GM10847 (cell line): ENCODE measurements around the gene EPHA6.

Source experiments
- POLR2A ChIP-seq: IDR thresholded peaks from 2 replicates; pipeline ENCODE4 v1.6.1; 2011; ENCODE audit not compliant: insufficient read length; ENCODE audit errors: extremely low read depth

EPHA6 gene

DNA sequence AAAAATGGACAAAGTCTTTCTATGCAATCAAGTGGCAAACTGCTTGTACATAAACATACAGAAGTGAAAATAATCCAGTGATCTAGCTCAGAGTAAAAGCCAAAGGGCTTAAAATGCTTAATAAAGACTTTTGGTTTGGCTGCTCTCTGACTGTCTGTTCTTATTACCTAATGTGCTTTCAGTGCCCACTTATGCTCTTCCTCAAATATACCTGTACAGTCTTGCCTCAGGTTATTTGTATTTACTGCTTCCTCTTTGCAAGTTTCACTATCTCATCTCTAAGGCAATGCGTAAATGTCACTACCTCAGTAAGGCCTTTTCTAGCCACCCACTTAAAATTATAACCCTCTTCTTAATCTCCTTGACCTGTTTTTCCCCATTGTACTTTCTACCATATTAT, 171.8 kb downstream of the EPHA6 start:
- no peak for TF ChIP-seq POLR2A

DNA sequence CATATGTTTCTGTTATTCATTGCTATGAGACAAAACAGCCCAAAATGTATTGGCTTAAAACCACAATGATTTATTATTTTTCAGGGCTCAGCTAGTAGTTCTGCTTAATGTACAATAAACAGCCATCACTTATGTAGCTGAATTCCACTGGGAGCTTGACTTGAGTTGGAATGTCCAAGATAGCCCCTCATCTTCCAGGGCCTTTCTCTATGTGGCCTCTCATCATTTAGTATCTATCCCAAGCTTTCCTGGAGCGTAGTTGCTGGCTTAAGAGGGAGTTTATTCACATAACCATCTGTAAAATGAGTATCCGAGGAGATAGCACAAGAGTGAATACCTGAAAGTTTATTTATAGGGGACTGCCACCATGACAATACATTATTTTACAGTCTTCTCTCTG, 176.8 kb downstream of the EPHA6 start:
- no peak for TF ChIP-seq POLR2A

DNA sequence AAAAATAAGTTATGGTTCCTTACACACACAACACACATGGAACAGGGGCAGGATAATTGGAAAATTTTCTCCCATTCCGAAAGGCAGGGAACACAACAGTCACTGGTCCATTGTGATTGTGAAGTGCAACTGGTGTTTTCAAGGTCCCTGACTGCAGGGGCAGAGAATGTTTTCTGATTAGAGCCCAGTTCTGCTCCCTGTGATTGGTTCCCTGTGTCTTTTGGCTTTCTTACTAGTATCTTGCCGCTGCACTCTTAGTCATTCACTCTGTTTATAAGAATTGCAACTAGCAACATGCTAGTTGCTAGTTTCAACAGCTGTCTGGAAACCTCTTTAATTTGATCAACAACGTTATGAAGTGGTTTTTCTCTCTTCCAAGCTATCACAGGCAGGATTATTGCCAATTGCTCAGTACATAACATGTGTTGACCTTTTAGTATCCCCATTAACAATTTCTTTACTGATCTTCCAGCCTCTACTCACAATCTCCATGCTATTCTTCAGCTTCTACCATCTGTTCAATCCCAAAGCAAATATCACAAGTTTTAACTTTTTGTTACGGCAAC, 177.5 kb downstream of the EPHA6 start:
- no peak for TF ChIP-seq POLR2A

DNA sequence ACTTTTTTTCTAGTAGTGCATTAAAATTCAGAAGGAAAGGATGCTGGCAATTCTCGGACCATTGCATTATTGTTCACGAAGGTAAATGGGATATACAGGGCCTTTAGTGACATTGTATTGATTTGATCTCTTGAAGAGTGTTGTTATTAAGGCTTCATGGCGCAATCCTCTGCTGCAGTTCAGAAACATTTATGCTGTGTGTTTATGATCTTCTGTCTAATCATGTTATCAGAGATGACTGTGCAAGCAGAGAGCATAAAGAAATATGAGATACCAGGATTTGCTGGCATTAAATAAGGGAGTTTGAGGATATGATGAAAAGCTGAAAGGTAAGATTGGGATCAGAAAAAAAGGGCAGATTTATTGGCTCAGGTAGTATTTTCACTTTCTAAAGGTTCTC, 180.6 kb downstream of the EPHA6 start:
- no peak for TF ChIP-seq POLR2A

DNA sequence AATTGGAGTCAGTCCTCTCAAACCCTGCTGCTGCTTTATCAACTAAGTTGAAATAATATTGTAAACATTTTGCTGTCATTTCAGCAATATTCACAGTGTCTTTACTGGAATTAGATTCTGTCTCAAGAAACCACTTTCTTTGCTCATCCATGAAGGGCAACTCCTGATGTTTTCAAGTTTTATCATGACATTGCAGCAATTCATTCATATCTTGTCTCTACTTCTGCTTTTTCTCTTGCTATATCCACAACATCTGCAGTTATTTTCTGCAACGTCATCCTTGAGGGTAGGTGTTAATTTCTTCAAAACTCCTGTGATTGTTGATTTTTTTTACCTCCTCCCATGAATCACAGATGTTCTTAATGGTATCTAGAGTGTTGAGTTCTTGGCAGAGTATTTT, 181.6 kb downstream of the EPHA6 start:
- TF ChIP-seq POLR2A: no peak

DNA sequence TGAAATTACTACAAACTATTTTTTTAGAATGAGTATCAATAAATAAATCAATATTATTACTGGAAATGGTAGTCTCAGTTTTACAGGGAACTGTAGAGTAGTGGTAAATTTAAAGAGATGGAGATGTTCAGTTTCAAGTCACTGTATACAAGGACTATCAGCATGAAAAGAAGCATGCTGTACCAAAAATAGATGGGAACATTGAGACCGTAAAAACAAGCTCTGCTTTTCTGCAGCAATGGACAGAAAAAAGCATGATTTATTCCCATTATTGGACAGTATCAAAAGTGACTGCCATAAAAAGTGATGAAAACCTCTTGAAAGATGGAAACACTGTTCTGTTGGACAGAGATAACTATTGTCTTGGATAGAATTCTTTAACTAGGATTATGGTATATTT, 187.2 kb downstream of the EPHA6 start:
- no peak for TF ChIP-seq POLR2A

DNA sequence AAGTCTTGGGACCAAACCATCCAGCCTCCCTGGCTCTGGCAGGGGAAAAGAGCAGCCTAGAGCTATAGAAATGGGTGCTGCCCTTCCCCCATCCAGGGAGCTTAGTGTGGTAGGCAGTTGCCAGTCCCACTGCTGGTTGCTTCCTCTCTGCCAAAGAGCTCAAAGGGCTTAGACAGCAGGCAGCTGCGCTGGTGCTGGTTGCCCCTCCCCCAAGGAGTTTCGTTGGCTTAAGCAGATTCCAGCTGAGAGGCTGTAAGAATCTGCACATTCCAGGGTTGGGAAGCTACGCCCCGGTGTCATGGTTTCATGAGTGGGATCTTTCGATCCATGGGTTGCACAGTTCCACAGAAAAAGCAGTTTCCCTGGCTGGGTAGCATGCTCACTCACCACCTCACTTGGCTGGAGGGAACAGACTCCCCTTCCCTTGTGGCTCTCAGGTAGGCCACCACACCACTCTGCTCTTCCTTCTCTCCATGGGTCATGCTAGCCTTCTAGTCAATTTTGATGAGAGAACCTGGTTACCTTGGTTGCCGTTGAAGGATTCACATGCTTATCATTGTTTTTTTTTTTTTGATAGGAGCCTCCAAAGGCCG, 195.1 kb downstream of the EPHA6 start:
- no peak for TF ChIP-seq POLR2A

DNA sequence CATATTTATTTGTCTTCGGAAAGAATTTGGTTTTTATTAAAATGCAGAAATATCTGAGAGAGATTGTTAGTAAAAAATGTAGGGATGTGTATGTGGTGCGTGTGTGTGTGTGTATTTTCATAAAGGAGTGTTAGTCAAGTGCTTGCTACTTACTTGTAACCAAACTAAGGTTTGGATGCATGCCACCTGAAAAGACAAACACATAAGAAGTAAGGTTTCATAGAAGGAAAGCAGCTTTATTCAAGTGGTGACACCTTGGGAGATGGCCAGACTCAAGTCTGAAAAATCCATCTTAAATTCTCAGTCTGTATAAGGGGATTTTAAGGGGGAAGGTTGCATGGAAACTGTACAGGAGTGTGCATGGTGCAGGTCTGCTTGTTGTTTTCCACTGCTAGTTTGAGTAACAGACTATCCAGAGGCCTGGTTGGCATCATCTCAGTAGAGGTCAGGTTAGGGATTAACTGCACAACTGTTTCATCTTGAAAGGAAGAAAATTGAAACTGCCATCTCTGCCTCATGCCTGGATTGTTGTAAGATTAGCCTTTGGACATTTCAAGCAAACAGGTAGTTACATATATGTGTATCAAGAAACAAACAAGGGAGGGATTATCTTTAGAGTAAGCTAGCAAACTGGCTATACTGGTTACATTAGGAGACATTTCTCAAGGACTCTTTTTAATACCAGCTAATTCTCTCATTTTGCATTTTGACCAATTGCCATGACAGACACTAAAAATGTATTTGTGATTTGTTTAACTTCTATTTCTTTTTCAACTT, 196.7 kb downstream of the EPHA6 start:
- TF ChIP-seq POLR2A: no peak

DNA sequence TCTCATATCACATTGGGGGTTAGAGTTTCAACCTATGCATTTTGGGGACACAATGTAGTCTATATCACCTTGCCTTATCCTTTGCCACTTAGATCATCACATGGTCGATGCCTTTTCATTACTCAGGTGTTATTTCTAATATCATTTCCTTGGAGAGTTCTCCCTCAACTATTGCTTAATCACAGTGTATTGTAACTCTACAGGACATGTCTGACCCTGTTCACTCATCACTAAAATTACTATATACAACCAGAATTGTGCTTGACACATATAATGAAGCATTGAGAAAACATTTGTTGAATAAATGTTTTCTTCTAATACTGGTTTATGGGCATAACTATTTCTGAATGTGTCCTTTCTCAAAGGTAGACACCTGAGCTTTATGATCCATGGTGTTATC, 207.4 kb downstream of the EPHA6 start:
- TF ChIP-seq POLR2A: no peak

DNA sequence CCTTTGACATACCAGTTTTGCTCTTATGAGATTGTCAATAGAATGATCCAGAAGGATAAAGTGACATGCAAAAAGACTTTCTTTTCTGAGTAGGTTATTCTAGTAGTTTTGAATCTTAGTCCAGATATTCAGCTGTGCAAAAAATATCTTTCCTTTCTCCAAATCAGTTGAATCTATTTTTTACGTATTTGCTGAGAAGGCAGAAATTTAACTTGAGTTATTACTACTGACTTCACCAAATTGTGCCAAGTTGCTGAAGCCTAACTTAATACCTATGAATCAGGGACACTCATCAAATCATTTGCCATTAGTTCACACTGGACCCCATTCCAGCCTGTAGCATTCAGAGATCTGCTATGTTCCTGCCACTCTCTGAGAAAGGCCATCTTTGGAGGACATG, 215.6 kb downstream of the EPHA6 start:
- TF ChIP-seq POLR2A: no peak

DNA sequence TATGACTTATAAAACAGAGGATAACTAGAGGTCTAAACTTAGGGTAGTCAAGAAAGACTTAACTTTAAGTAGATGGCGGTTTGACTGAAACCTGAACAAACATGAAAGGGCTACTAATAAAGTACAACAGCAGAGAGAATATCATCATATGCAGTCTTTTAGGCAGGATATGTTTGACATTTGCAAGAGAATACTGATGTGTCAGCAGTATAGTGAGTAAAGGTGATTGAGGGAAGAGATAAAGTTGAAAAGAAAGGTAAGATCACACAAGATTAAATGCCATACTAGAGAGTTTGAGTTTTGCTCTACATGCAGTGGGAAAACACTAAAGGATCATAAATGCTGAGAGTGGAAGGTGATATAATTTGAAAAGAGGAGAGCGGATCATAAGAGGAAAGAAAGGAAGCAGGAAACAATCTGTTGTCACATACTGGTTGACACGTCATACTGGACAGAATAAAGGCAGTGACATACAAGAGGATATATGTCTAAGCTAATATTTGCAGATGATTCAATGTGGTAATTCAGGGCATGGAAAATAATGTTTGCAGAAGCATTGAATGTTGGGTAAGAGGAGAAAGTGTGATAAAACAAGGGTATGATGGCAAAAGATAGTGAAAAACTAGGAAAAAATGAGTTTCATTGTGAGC, 223.0 kb downstream of the EPHA6 start:
- no peak for TF ChIP-seq POLR2A

DNA sequence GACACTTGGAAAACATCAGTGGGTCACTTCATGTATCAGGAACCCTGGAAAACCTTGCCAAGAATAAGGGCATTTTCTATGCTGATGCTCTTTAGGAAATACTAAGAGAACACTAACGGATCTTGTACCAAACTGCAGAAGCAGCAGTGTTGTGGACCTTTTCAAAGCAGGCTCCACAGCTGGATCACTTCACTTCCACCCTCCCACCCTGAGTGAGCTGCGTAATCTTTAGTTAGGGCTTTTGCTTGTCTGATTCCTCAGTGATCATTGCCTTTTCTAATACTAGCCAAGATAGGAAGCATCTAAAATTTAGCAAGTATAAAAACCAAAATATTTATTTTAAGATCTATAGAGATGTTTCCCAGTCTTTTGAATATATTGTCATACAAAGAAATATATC, 229.0 kb downstream of the EPHA6 start:
- TF ChIP-seq POLR2A: no peak

DNA sequence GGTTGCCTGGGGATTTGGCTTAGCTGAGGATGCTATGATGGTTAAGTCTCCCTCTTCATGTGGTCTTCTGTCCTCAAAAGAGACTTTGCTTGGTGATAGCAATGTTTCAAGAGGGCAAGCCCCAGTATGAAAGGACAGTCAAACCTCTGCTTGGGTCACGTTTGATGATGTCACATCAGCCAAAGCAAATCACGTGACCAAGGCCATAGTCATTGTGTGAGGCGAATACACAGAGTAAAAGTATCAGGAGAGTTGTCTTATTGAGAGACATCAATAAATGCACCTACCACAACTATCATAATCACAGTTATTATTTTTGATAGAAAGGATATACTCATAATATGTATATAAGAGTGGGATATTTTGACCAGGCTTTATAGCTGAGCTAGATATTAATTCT, 243.0 kb downstream of the EPHA6 start:
- no peak for TF ChIP-seq POLR2A

DNA sequence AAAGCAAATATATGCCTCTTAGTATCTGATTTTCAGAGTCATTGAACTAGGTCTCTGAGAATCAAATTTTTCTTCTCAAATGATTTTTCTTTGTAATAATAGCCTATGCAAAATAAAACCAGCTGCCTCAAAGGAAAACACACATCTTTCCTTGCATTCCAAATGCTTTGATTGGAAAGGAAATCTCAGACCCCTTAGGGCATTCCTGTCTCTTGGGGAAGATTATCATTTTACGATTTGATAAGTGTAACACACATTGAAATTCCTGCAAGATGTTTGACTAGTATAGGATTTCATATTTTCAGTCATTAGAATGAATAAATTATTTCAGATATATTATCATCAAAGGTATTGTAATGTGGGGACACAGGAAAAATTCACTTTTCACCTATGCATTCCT, 244.8 kb downstream of the EPHA6 start:
- no peak for TF ChIP-seq POLR2A

DNA sequence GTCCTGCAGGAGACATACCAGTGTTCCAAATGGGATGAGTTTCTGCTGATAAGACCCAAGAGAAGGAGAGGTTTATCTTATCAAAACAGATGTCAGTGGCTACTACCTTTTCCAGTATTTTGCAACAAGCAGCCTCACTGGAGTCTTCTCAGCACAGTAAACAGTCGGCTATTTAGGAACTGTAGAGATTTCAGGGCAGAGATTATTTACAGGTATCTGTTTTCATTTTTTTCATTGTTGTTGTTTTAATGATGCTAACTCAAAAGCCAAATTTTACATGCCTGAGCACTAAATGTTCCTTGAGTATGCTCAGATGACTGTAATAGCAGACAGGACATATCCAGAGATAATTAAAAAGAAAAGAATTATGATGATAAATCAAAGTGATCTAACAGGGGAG, 252.1 kb downstream of the EPHA6 start:
- TF ChIP-seq POLR2A: no peak

DNA sequence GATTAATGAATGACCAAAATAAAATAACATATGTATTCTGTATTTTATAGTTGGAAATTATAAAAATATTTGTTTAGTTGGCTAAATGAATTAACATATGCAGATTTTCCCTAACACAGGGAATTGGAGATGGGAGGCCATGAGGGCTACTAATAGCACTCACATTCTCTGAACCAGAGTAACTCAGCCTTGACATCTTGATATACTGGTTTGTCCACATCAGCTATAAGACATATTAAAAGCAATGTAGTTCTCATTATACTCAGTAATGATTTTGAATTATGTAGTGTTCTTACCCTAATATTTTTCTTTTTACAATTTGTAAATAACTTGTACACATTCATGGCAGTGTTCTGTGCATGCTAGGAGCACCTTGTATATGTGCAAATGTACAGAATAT, 255.9 kb downstream of the EPHA6 start:
- no peak for TF ChIP-seq POLR2A
